Kidney epithelial cell (primary cell): Measurements from ENCODE around the gene BEST3. TPM values are rescaled to one million over a fixed set of nuclear protein-coding genes. Genes with fewer than 3 reads are reported as not detected.

Experiments
- DNase-seq: peaks from one replicate; pipeline ENCODE4 v3.0.0-alpha.2; 2010; ENCODE audit warnings: low read depth
- H3K27me3 ChIP-seq: 2 replicates; pipeline ENCODE4 v1.6.0; 2011; ENCODE audit warnings: low read length; ENCODE audit not compliant: control insufficient read depth, insufficient read depth
- H3K36me3 ChIP-seq: 2 replicates; pipeline ENCODE4 v1.5.1; 2011; ENCODE audit warnings: low read length; ENCODE audit not compliant: control insufficient read depth, insufficient read depth
- H3K4me3 ChIP-seq: 2 replicates; pipeline ENCODE4 v1.5.1; 2011; ENCODE audit warnings: low read depth, mild to moderate bottlenecking, control low read depth, low read length
- total RNA-seq: library from RNA; depleted of rRNA; stranded (reverse); fragments of >200 nt; gene quantifications from 2 replicates; pipeline ENCODE4 v1.2.3, GENCODE V29; 2015
- TF ChIP-seq, protein P1 (sequence below): IDR thresholded peaks from 2 replicates; pipeline ENCODE4 v1.5.1; 2011; ENCODE audit warnings: mild to moderate bottlenecking, moderate library complexity, low read length, control low read depth, inconsistent platforms; ENCODE audit not compliant: insufficient read depth, poor library complexity, severe bottlenecking

The BEST3 gene
- total RNA-seq, 1 donor from 2014 or later: 1.6 TPM

GRCh38 chr12:69732088-69732487 lies 33.0 kb upstream of the BEST3 start:
- TF ChIP-seq, protein P1, sequence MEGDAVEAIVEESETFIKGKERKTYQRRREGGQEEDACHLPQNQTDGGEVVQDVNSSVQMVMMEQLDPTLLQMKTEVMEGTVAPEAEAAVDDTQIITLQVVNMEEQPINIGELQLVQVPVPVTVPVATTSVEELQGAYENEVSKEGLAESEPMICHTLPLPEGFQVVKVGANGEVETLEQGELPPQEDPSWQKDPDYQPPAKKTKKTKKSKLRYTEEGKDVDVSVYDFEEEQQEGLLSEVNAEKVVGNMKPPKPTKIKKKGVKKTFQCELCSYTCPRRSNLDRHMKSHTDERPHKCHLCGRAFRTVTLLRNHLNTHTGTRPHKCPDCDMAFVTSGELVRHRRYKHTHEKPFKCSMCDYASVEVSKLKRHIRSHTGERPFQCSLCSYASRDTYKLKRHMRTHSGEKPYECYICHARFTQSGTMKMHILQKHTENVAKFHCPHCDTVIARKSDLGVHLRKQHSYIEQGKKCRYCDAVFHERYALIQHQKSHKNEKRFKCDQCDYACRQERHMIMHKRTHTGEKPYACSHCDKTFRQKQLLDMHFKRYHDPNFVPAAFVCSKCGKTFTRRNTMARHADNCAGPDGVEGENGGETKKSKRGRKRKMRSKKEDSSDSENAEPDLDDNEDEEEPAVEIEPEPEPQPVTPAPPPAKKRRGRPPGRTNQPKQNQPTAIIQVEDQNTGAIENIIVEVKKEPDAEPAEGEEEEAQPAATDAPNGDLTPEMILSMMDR: no peak
- DNase-seq: peak; percentile 71
- no peaks in the 10 kb centered on the region for H3K27me3 ChIP-seq
- no peaks in the 10 kb centered on the region for H3K36me3 ChIP-seq
- no peak overlapping the region for H3K4me3 ChIP-seq

DNA sequence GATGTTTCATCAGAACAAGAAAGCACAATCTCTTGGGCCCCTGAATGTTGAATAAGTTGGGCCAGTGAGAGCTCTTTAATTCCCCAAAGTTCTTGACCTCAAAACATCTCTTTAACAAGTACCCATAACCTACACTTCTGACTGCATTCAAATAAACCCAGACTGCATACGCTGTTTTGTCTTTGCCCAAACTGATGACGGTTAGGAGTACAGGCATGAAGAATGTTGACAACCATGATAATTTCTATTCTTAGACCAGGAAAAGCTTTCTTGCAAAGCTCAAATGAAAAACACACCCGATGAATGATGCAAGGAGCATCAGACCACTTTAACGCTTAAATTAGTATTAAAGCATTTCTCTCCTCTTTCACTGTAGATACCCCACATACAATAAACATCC lies 27.8 kb upstream of the BEST3 start:
- Histone ChIP-seq H3K4me3 (no peak overlapping the region), H3K27me3 (no peaks in the 10 kb centered on the region), H3K36me3 (no peaks in the 10 kb centered on the region)
- no peak for DNase-seq
- TF ChIP-seq, protein P1: no peak

- Histone ChIP-seq H3K27me3 (no peaks in the 10 kb centered on the region), H3K4me3 (no peak overlapping the region), H3K36me3 (no peaks in the 10 kb centered on the region)
- no peak for DNase-seq
- TF ChIP-seq, protein P1: no peak
Measured at GRCh38 chr12:69720750-69721149, 21.6 kb upstream of the BEST3 start.

DNA sequence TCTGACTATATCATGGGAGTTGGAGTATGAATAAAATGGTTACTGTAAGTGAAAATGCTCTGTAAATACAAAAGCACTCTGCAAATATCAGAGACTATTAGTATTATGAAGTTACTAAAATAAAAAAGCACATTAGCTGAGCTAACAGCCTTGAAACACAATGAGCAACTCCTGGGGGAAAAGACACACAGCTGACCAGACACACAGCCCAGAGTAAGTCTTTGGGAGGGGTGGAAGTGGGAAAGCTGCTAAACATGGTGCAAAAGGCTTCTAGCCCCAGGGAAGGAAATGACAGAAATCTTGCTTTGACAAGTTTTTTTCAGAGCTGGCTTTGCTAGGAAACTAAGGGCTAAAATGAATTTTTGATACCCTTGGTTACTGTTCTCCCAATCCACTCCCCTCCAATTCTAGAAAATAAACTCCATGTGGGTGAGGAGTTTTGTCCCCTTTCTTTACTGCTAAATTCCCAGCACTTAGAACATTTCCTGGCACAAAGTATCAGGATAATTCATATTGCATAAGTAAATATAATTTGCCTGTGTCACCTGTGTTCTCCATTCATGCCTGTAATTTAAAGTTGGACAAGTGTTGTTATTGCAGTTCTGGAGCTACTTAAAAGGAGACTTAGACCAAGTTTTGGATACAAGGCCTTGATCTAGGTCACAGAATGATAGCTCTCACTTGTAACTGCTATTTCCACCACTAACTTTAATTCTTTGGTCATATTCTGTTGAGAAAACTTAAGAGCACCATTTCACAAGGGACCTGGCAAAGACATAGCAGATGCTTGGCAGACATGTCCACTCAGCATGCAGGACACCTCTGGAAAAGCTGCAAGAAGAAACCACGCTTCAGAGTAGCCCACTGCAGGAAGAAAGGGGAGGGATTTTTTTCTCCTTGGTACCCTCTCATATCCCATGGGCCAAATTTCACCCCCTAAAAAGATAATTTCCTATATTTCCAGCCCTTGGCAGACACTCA lies 20.5 kb upstream of the BEST3 start:
- DNase-seq: no peak
- TF ChIP-seq, protein P1: no peak
- no peaks in the 10 kb centered on the region for H3K27me3 ChIP-seq
- H3K4me3 ChIP-seq: no peak overlapping the region
- H3K36me3 ChIP-seq: no peaks in the 10 kb centered on the region

- TF ChIP-seq, protein P1: no peak
- DNase-seq: no peak
- Histone ChIP-seq H3K36me3 (no peaks in the 10 kb centered on the region), H3K27me3 (no peaks in the 10 kb centered on the region), H3K4me3 (no peak overlapping the region)
Measured at GRCh38 chr12:69714542-69714941, 15.4 kb upstream of the BEST3 start.
